CD4-positive, alpha-beta T cell treated with Interleukin-17A for 1 hour (primary cell): ENCODE measurements around the gene LARP7.
A peak's percentile ranks its signal among the peaks of the same experiment; 100 is the strongest.
"Not testable (repeated sequence)": the region's sequence is repeated elsewhere in the genome, so short reads cannot be mapped to it uniquely, and the experiment has no call there.

ENCODE experiments used
- DNase-seq: peaks from one replicate; pipeline ENCODE4 v3.0.0-alpha.2; 2020

Gene LARP7

GRCh38 chr4:112651641-112652040 lies 14.7 kb downstream of the LARP7 start:
- no peak for DNase-seq

GRCh38 chr4:112652216-112652615 lies 15.3 kb downstream of the LARP7 start:
- DNase-seq, result no peak

GRCh38 chr4:112655270-112655669 lies 18.3 kb downstream of the LARP7 start:
- no peak for DNase-seq

GRCh38 chr4:112656115-112656514 lies 19.2 kb downstream of the LARP7 start:
- DNase-seq, result not testable (repeated sequence)

GRCh38 chr4:112664611-112665010 lies 27.7 kb downstream of the LARP7 start:
- DNase-seq, result no peak

- no peak for DNase-seq
Observed at GRCh38 chr4:112668131-112668530, 31.2 kb downstream of the LARP7 start.

GRCh38 chr4:112673076-112673475 lies 36.1 kb downstream of the LARP7 start:
- DNase-seq, result no peak

GRCh38 chr4:112673686-112674085 lies 36.7 kb downstream of the LARP7 start:
- no peak for DNase-seq

- DNase-seq, result no peak
Observed at GRCh38 chr4:112674376-112674775, 37.4 kb downstream of the LARP7 start.

GRCh38 chr4:112677519-112678091 lies 40.7 kb downstream of the LARP7 start:
- DNase-seq, result no peak

- no peak for DNase-seq
Observed at GRCh38 chr4:112680996-112681395, 44.1 kb downstream of the LARP7 start.

- no peak for DNase-seq
Observed at GRCh38 chr4:112693507-112693906, 56.6 kb downstream of the LARP7 start.

GRCh38 chr4:112700679-112701078 lies 63.7 kb downstream of the LARP7 start:
- DNase-seq, result no peak

- DNase-seq, result no peak
Observed at GRCh38 chr4:112702892-112703291, 65.9 kb downstream of the LARP7 start.

- no peak for DNase-seq
Observed at GRCh38 chr4:112704322-112704721, 67.4 kb downstream of the LARP7 start.

- DNase-seq, result no peak
Observed at GRCh38 chr4:112704991-112705845, 68.3 kb downstream of the LARP7 start.

- peak; percentile 12 for DNase-seq
Observed at GRCh38 chr4:112705891-112706839, 69.2 kb downstream of the LARP7 start.

GRCh38 chr4:112706840-112707207 lies 69.9 kb downstream of the LARP7 start:
- DNase-seq, result no peak
